CD14-positive monocyte (primary cell): ENCODE results near the gene POLG. TPM values are rescaled to one million over a fixed set of nuclear protein-coding genes. Genes with fewer than 3 reads are reported as not detected.

Experiments
- DNase-seq, 3 donors: peaks; one replicate each; pipeline ENCODE4 v3.0.0-alpha.2; 2011 to 2022
- H2AFZ ChIP-seq: 2 replicates; pipeline ENCODE4 v1.6.0; 2012; ENCODE audit warnings: mild to moderate bottlenecking, low read depth, low read length, inconsistent platforms; ENCODE audit not compliant: insufficient read depth, poor library complexity, severe bottlenecking
- H3K27ac ChIP-seq, 2 donors: 1 replicate in 1 of 2; 2 replicates in 1 of 2; pipeline ENCODE4 v1.5.1; 2012 to 2013; ENCODE audit warnings: low read length in 2 of 2, control low read depth in 1 of 2, inconsistent platforms in 1 of 2, low read depth in 1 of 2, mild to moderate bottlenecking in 1 of 2
- H3K27me3 ChIP-seq, 2 donors: one replicate each; pipeline versions ENCODE4 v1.6.0 to v1.6.1; 2011 to 2013; ENCODE audit warnings: low read length in 2 of 2; ENCODE audit not compliant: control insufficient read depth in 2 of 2, insufficient read depth in 2 of 2
- H3K36me3 ChIP-seq, 2 donors: replicated peaks in 1 of 2; 1 replicate in 1 of 2; 2 replicates in 1 of 2; pipeline versions ENCODE4 v1.5.1 to v1.6.1; 2012 to 2013; ENCODE audit warnings: low read length in 2 of 2, control low read depth in 1 of 2, inconsistent platforms in 1 of 2, mild to moderate bottlenecking in 1 of 2; ENCODE audit not compliant: insufficient read depth in 2 of 2, control insufficient read depth in 1 of 2
- H3K4me1 ChIP-seq, 2 donors: 1 replicate in 1 of 2; 2 replicates in 1 of 2; pipeline versions ENCODE4 v1.5.1 to v1.6.1; 2012 to 2013; ENCODE audit warnings: low read length in 2 of 2, control low read depth in 1 of 2, inconsistent platforms in 1 of 2, mild to moderate bottlenecking in 1 of 2, moderate library complexity in 1 of 2; ENCODE audit not compliant: insufficient read depth in 2 of 2, control insufficient read depth in 1 of 2
- H3K4me2 ChIP-seq: replicated peaks from 2 replicates; pipeline ENCODE3; 2012; ENCODE audit warnings: low read length, moderate library complexity, mild to moderate bottlenecking; ENCODE audit not compliant: poor library complexity, severe bottlenecking; ENCODE audit errors: extremely low read depth
- H3K4me3 ChIP-seq, 3 experiments: fragments of 200-600 bp in 1 of 3; sonication (generic) in 1 of 3; replicated peaks in 1 of 3; 1 replicate in 2 of 3; 2 replicates in 1 of 3; pipeline ENCODE4 v1.5.1; 2011 to 2013; ENCODE audit warnings: low read length in 3 of 3, mild to moderate bottlenecking in 3 of 3, control low read depth in 2 of 3, low read depth in 2 of 3, inconsistent platforms in 1 of 3, moderate library complexity in 1 of 3
- H3K79me2 ChIP-seq: 2 replicates; pipeline ENCODE4 v1.6.0; 2012; ENCODE audit warnings: mild to moderate bottlenecking, control low read depth, inconsistent platforms, low read length, moderate library complexity; ENCODE audit not compliant: insufficient read depth
- H3K9ac ChIP-seq: 2 replicates; pipeline ENCODE4 v1.6.0; 2017; ENCODE audit warnings: low read length, mild to moderate bottlenecking; ENCODE audit not compliant: insufficient read depth, poor library complexity, severe bottlenecking
- H3K9me3 ChIP-seq, 2 donors: replicated peaks in 1 of 2; 1 replicate in 1 of 2; 2 replicates in 1 of 2; pipeline versions ENCODE4 v1.5.1 to v1.6.1; 2012 to 2013; ENCODE audit warnings: low read length in 2 of 2, control low read depth in 1 of 2; ENCODE audit not compliant: control insufficient read depth in 1 of 2, insufficient read depth in 1 of 2
- H4K20me1 ChIP-seq: 2 replicates; pipeline ENCODE4 v1.6.0; 2012; ENCODE audit warnings: mild to moderate bottlenecking, low read length, control low read depth, moderate library complexity; ENCODE audit not compliant: insufficient read depth
- H3K27ac Mint-ChIP-seq, 7 donors: one replicate each; pipeline ENCODE4 v1.8.0; 2020; ENCODE audit warnings: mild to moderate bottlenecking in 7 of 7, mixed read lengths in 7 of 7, moderate library complexity in 6 of 7, inconsistent platforms in 2 of 7
- H3K27me3 Mint-ChIP-seq, 3 donors: one replicate each; pipeline ENCODE4 v1.8.0; 2021 to 2022; ENCODE audit warnings: low read depth in 3 of 3, mild to moderate bottlenecking in 3 of 3, mixed read lengths in 3 of 3, moderate library complexity in 3 of 3, inconsistent platforms in 1 of 3
- H3K36me3 Mint-ChIP-seq, 2 donors: one replicate each; pipeline ENCODE4 v1.8.0; 2020; ENCODE audit warnings: mixed read lengths in 2 of 2, inconsistent platforms in 1 of 2, mild to moderate bottlenecking in 1 of 2
- H3K4me1 Mint-ChIP-seq: one replicate; pipeline ENCODE4 v1.8.0; 2020; ENCODE audit warnings: mild to moderate bottlenecking, mixed read lengths
- H3K4me3 Mint-ChIP-seq, 2 donors: one replicate each; pipeline ENCODE4 v1.8.0; 2020; ENCODE audit warnings: mild to moderate bottlenecking in 2 of 2, mixed read lengths in 2 of 2, moderate library complexity in 1 of 2
- H3K9me3 Mint-ChIP-seq, 7 donors: one replicate each; pipeline ENCODE4 v1.8.0; 2020 to 2022; ENCODE audit warnings: mixed read lengths in 7 of 7, mild to moderate bottlenecking in 6 of 7, moderate library complexity in 6 of 7, inconsistent platforms in 2 of 7
- CTCF ChIP-seq: fragments of 200-600 bp; IDR thresholded peaks from one replicate; pipeline ENCODE4 v1.8.0; 2022; ENCODE audit warnings: antibody characterized with exemption, mild to moderate bottlenecking
- WGBS: methylation state at CpG from one replicate; pipeline ENCODE4 v1.1.5; 2013; ENCODE audit warnings: missing lambda C conversion rate; ENCODE audit not compliant: insufficient coverage; 5-methylcytosine and 5-hydroxymethylcytosine counted together
- intact Hi-C, 2 donors: fragments of 100-400 bp; cut with micrococcal nuclease; formaldehyde crosslinking; loops; one replicate each; pipeline versions ENCODE4 v1.15.0 to v1.15.1; 2023
- polyA plus RNA-seq, 3 donors: library from polyadenylated mRNA; depleted of rRNA in 1 of 3; unstranded in 2 of 3; stranded (reverse) in 1 of 3; fragments of 300-500 nt in 2 of 3; fragments of >200 nt in 1 of 3; fragmentation: Illumina TruSeq in 2 of 3; gene quantifications; 1 replicate in 2 of 3; 2 replicates in 1 of 3; pipeline ENCODE4 v1.2.3, GENCODE V29; 2012 to 2021

POLG gene
- polyA plus RNA-seq, 3 donors, result 19.2 to 66.7 (median 21.6) TPM

GRCh38 chr15:89322822-89323221, 11.8 kb downstream of the POLG start:
- Histone ChIP-seq H3K4me3 (no peak overlapping the region), H4K20me1 (peaks cover 96% of the 10 kb centered on the region), H3K4me2 (no peak overlapping the region), H3K27me3 (no peaks in the 10 kb centered on the region), H3K9me3 (no peaks in the 10 kb centered on the region), H2AFZ (no peak overlapping the region), H3K9ac (no peak overlapping the region), H3K36me3 (peaks cover 100% of the 10 kb centered on the region in 2 donors), H3K27ac (no peak overlapping the region), H3K4me1 (no peaks in the 10 kb centered on the region), H3K79me2 (peaks cover 19% of the 10 kb centered on the region)
- DNase-seq, result no peak
- no peak for TF ChIP-seq CTCF
- Mint-ChIP-seq H3K4me3 (no peak overlapping the region), H3K27ac (peak overlapping the region in 1 of 7 donors; percentile 4), H3K36me3 (peaks cover 94 to 96% of the 10 kb centered on the region in 2 donors), H3K4me1 (no peaks in the 10 kb centered on the region), H3K27me3 (peaks cover 0 to 3% (median 0%) of the 10 kb centered on the region in 3 donors), H3K9me3 (no peaks in the 10 kb centered on the region)
- intact Hi-C loops, result no loop called here
- 94% methylated on average over 15 of the region's 15 CpGs for WGBS

GRCh38 chr15:89321521-89322410, 12.9 kb downstream of the POLG start:
- Histone ChIP-seq H3K4me3 (no peak overlapping the region), H3K79me2 (peaks cover 11% of the 10 kb centered on the region), H4K20me1 (peaks cover 90% of the 10 kb centered on the region), H3K4me2 (no peak overlapping the region), H2AFZ (no peak overlapping the region), H3K4me1 (no peaks in the 10 kb centered on the region), H3K27me3 (no peaks in the 10 kb centered on the region), H3K9me3 (no peaks in the 10 kb centered on the region), H3K27ac (no peak overlapping the region), H3K9ac (no peak overlapping the region), H3K36me3 (peaks cover 100% of the 10 kb centered on the region in 2 donors)
- H3K27me3 Mint-ChIP-seq, result peaks cover 0 to under 1% (median 0%) of the 10 kb centered on the region in 3 donors
- peak overlapping the region in 2 of 7 donors; percentile 33 to 41 for H3K27ac Mint-ChIP-seq
- H3K4me3 Mint-ChIP-seq, result no peak overlapping the region
- no peak for DNase-seq
- TF ChIP-seq CTCF, result no peak
- no peaks in the 10 kb centered on the region for H3K9me3 Mint-ChIP-seq
- H3K36me3 Mint-ChIP-seq, result peaks cover 95 to 97% of the 10 kb centered on the region in 2 donors
- 88% methylated on average over 13 of the region's 17 CpGs for WGBS
- no peaks in the 10 kb centered on the region for H3K4me1 Mint-ChIP-seq
- intact Hi-C loops, result no loop called here
